DOHH2 (cell line): Measurements from ENCODE around the gene BRD7.

Source experiments
- H3F3A ChIP-seq: fragments of 200-600 bp; sonication (generic), shearing (Covaris generic); 2 replicates; pipeline ENCODE4 v1.6.0; 2016; ENCODE audit warnings: antibody characterized with exemption, mild to moderate bottlenecking; ENCODE audit not compliant: control insufficient read depth, insufficient read depth
- H3K27ac ChIP-seq: fragments of 200-600 bp; sonication (generic); 2 replicates; pipeline ENCODE4 v1.5.1; 2014; ENCODE audit warnings: low read depth, mild to moderate bottlenecking, low read length, moderate library complexity
- H3K27me3 ChIP-seq: fragments of 200-600 bp; sonication (generic); 2 replicates; pipeline ENCODE4 v1.6.1; 2014; ENCODE audit warnings: mild to moderate bottlenecking, low read length, mixed read lengths; ENCODE audit not compliant: control insufficient read depth
- H3K36me3 ChIP-seq: fragments of 200-600 bp; sonication (generic); 2 replicates; pipeline ENCODE4 v1.6.1; 2014; ENCODE audit warnings: mild to moderate bottlenecking, low read length, moderate library complexity, mixed read lengths; ENCODE audit not compliant: control insufficient read depth
- H3K4me1 ChIP-seq: fragments of 200-600 bp; sonication (generic); 2 replicates; pipeline ENCODE4 v1.6.1; 2014; ENCODE audit warnings: mild to moderate bottlenecking, low read length, mixed read lengths; ENCODE audit not compliant: control insufficient read depth
- H3K4me2 ChIP-seq: fragments of 200-600 bp; sonication (generic); 2 replicates; pipeline ENCODE4 v1.6.0; 2014; ENCODE audit warnings: mild to moderate bottlenecking, low read length, moderate library complexity
- H3K4me3 ChIP-seq: fragments of 200-600 bp; sonication (generic); 2 replicates; pipeline ENCODE4 v1.5.1; 2014; ENCODE audit warnings: mild to moderate bottlenecking, low read length, mixed read lengths
- H3K79me2 ChIP-seq: fragments of 200-600 bp; sonication (generic); 2 replicates; pipeline ENCODE4 v1.6.1; 2014; ENCODE audit warnings: mild to moderate bottlenecking, low read length, mixed read lengths; ENCODE audit not compliant: control insufficient read depth
- H3K9me2 ChIP-seq: fragments of 200-600 bp; sonication (generic); replicated peaks from 2 replicates; pipeline ENCODE4 v1.6.1; 2014; ENCODE audit warnings: mild to moderate bottlenecking, low read length, mixed read lengths; ENCODE audit not compliant: control insufficient read depth
- H3K9me3 ChIP-seq: fragments of 200-600 bp; sonication (generic); 2 replicates; pipeline ENCODE4 v1.6.1; 2014; ENCODE audit warnings: antibody characterized with exemption, low read length, mixed read lengths; ENCODE audit not compliant: control insufficient read depth, insufficient read depth
- H4K20me1 ChIP-seq: fragments of 200-600 bp; sonication (generic); 2 replicates; pipeline ENCODE4 v1.6.0; 2014; ENCODE audit warnings: low read depth, mild to moderate bottlenecking, antibody characterized with exemption, low read length, moderate library complexity; ENCODE audit not compliant: control insufficient read depth, insufficient read depth
- CTCF ChIP-seq: fragments of 200-600 bp; sonication (generic); IDR thresholded peaks from one replicate; pipeline ENCODE4 v1.5.1; 2014; ENCODE audit warnings: antibody characterized with exemption, mild to moderate bottlenecking, low read depth, low read length; ENCODE audit not compliant: poor library complexity, severe bottlenecking
- EZH2phosphoT487 ChIP-seq: fragments of 200-600 bp; sonication (generic); IDR thresholded peaks from 2 replicates; pipeline ENCODE4 v1.6.1; 2017; ENCODE audit warnings: borderline replicate concordance, mild to moderate bottlenecking, antibody characterized with exemption, low read length, moderate library complexity, mixed read lengths

The BRD7 gene

GRCh38 chr16:50284131-50284911 is 84.5 kb downstream of the BRD7 start:
- TF ChIP-seq CTCF = no peak
- TF ChIP-seq EZH2phosphoT487 = no peak
- no peaks in the 10 kb centered on the region for H3K9me3 ChIP-seq
- no peaks in the 10 kb centered on the region for H3K9me2 ChIP-seq
- H3K4me3 ChIP-seq = no peak overlapping the region
- peaks cover 10% of the 10 kb centered on the region; the same call in 1 of the 2 replicates for H3F3A ChIP-seq
- peaks cover 54% of the 10 kb centered on the region for H3K79me2 ChIP-seq
- no peak overlapping the region for H3K27ac ChIP-seq
- H3K4me1 ChIP-seq = peaks cover 57% of the 10 kb centered on the region
- peak overlapping the region; percentile 45 for H3K4me2 ChIP-seq
- H3K36me3 ChIP-seq = peaks cover 7% of the 10 kb centered on the region; the same call in 1 of the 2 replicates
- no peaks in the 10 kb centered on the region for H3K27me3 ChIP-seq
- H4K20me1 ChIP-seq = no peaks in the 10 kb centered on the region

GRCh38 chr16:50282955-50283631 is 85.7 kb downstream of the BRD7 start:
- no peaks in the 10 kb centered on the region for H3K9me3 ChIP-seq
- H3F3A ChIP-seq = peaks cover 11% of the 10 kb centered on the region; the same call in 1 of the 2 replicates
- H3K27me3 ChIP-seq = no peaks in the 10 kb centered on the region
- peaks cover 4% of the 10 kb centered on the region; the same call in 1 of the 2 replicates for H3K36me3 ChIP-seq
- H3K79me2 ChIP-seq = peaks cover 54% of the 10 kb centered on the region
- H3K27ac ChIP-seq = no peak overlapping the region
- peaks cover 63% of the 10 kb centered on the region for H3K4me1 ChIP-seq
- TF ChIP-seq CTCF = no peak
- no peak for TF ChIP-seq EZH2phosphoT487
- H3K4me3 ChIP-seq = no peak overlapping the region
- no peaks in the 10 kb centered on the region for H4K20me1 ChIP-seq
- no peak overlapping the region for H3K4me2 ChIP-seq
- no peaks in the 10 kb centered on the region for H3K9me2 ChIP-seq

- peak overlapping the region; percentile 84 for H3K4me2 ChIP-seq
- peaks cover 60% of the 10 kb centered on the region for H3K79me2 ChIP-seq
- H3K4me1 ChIP-seq = peaks cover 67% of the 10 kb centered on the region
- no peak for TF ChIP-seq CTCF
- TF ChIP-seq EZH2phosphoT487 = no peak
- H3K36me3 ChIP-seq = 0 out of 2 replicates have a peak, but pooled peaks cover 4% of the 10 kb centered on the region
- H4K20me1 ChIP-seq = no peaks in the 10 kb centered on the region
- no peaks in the 10 kb centered on the region for H3K27me3 ChIP-seq
- H3K9me3 ChIP-seq = no peaks in the 10 kb centered on the region
- H3K9me2 ChIP-seq = no peaks in the 10 kb centered on the region
- H3K4me3 ChIP-seq = peak overlapping the region; percentile 62
- H3K27ac ChIP-seq = peak overlapping the region; percentile 56
- H3F3A ChIP-seq = peaks cover 11% of the 10 kb centered on the region; the same call in 1 of the 2 replicates
These were observed 86.7 kb downstream of the BRD7 start for GRCh38 chr16:50282010-50282538.
